ENCODE results near the gene CFAP410. TPM values are rescaled to one million over a fixed set of nuclear protein-coding genes. Genes with fewer than 3 reads are reported as not detected.

Gene CFAP410
- total RNA-seq, 6 donors from 2014 or later = 34.4 to 85.9 (median 48.4) TPM

- Histone ChIP-seq H3K27me3 (no peaks in the 10 kb centered on the region), H3K27ac (no peak overlapping the region), H3K9me3 (no peaks in the 10 kb centered on the region), H3K4me3 (no peak overlapping the region), H3K4me1 (no peaks in the 10 kb centered on the region), H3K36me3 (peaks cover 20 to 90% (median 77%) of the 10 kb centered on the region in 4 donors)
- DNase-seq (peak in 1 of 2 donors; percentile 80), ATAC-seq (ENCODE audit: low FRiP score in 2 of 2) (no peak)
- TF ChIP-seq POLR2AphosphoS5 (IDR thresholded peaks at IDR 0.05) (no peak), POLR2A (IDR thresholded peaks at IDR 0.05) (no peak), CTCF (IDR thresholded peaks at IDR 0.05) (no peak), EP300 (IDR thresholded peaks at IDR 0.05) (no peak)
- 85 to 96% methylated on average over 8 to 20 of the region's 37 CpGs for WGBS, 2 donors
Measured at GRCh38 chr21:44324106-44324853, 14.9 kb downstream of the CFAP410 start.

- ATAC-seq (ENCODE audit: low FRiP score in 2 of 2) = no peak
- Histone ChIP-seq H3K27ac (no peak overlapping the region), H3K36me3 (peaks cover 20 to 97% (median 84%) of the 10 kb centered on the region in 4 donors), H3K9me3 (no peaks in the 10 kb centered on the region), H3K4me1 (no peaks in the 10 kb centered on the region), H3K27me3 (no peaks in the 10 kb centered on the region), H3K4me3 (no peak overlapping the region)
- WGBS, 2 donors = 87 to 96% methylated on average over 4 to 20 of the region's 20 CpGs
- DNase-seq = peak in 1 of 2 donors; percentile 76
- TF ChIP-seq CTCF (IDR thresholded peaks at IDR 0.05) = no peak
- no peak for TF ChIP-seq POLR2A (IDR thresholded peaks at IDR 0.05)
- TF ChIP-seq EP300 (IDR thresholded peaks at IDR 0.05) = no peak
- no peak for TF ChIP-seq POLR2AphosphoS5 (IDR thresholded peaks at IDR 0.05)
Measured at GRCh38 chr21:44323591-44323990, 15.6 kb downstream of the CFAP410 start.

GRCh38 chr21:44322621-44323325, 16.4 kb downstream of the CFAP410 start:
- H3K9me3 ChIP-seq = no peaks in the 10 kb centered on the region
- no peaks in the 10 kb centered on the region for H3K4me1 ChIP-seq
- no peak overlapping the region for H3K27ac ChIP-seq
- peaks cover 20 to 100% (median 89%) of the 10 kb centered on the region in 4 donors for H3K36me3 ChIP-seq
- TF ChIP-seq POLR2AphosphoS5 (IDR thresholded peaks at IDR 0.05) = no peak
- TF ChIP-seq CTCF (IDR thresholded peaks at IDR 0.05) = no peak
- TF ChIP-seq EP300 (IDR thresholded peaks at IDR 0.05) = no peak
- TF ChIP-seq POLR2A (IDR thresholded peaks at IDR 0.05) = no peak
- DNase-seq (peak in 1 of 2 donors; percentile 76), ATAC-seq (ENCODE audit: low FRiP score in 2 of 2) (no peak)
- H3K27me3 ChIP-seq = no peaks in the 10 kb centered on the region
- H3K4me3 ChIP-seq = no peak overlapping the region
- 94 to 95% methylated on average over 37 to 38 of the region's 38 CpGs for WGBS, 2 donors

GRCh38 chr21:44321846-44322450, 17.2 kb downstream of the CFAP410 start:
- 84 to 98% methylated on average over 6 to 21 of the region's 23 CpGs for WGBS, 2 donors
- TF ChIP-seq POLR2A (IDR thresholded peaks at IDR 0.05) = no peak
- TF ChIP-seq EP300 (IDR thresholded peaks at IDR 0.05) = no peak
- TF ChIP-seq POLR2AphosphoS5 (IDR thresholded peaks at IDR 0.05) = no peak
- TF ChIP-seq CTCF (IDR thresholded peaks at IDR 0.05) = no peak
- Histone ChIP-seq H3K4me3 (no peak overlapping the region), H3K9me3 (no peaks in the 10 kb centered on the region), H3K36me3 (peaks cover 20 to 100% (median 89%) of the 10 kb centered on the region in 4 donors), H3K27me3 (no peaks in the 10 kb centered on the region), H3K4me1 (no peaks in the 10 kb centered on the region), H3K27ac (no peak overlapping the region)
- ATAC-seq (ENCODE audit: low FRiP score in 2 of 2) (no peak), DNase-seq (peak in 1 of 2 donors; percentile 80)

Measured in upper lobe of left lung (tissue), 6 donors.